HG03469 (cell line): ENCODE results near the gene TMCC3.
"Not testable (repeated sequence)": the region's sequence is repeated elsewhere in the genome, so short reads cannot be mapped to it uniquely, and the experiment has no call there.

ENCODE experiments used
- ATAC-seq: cut with Tn5 transposase; IDR thresholded peaks from one replicate; pipeline ENCODE4 v1.9.1; 2021; ENCODE audit warnings: mild to moderate bottlenecking, moderate library complexity, moderate number of reproducible peaks; ENCODE audit not compliant: unreplicated experiment

Gene TMCC3

GRCh38 chr12:94604366-94604698 lies 46.0 kb downstream of the TMCC3 start:
- no peak for ATAC-seq

- ATAC-seq, result no peak
Observed at GRCh38 chr12:94603434-94604365, 46.7 kb downstream of the TMCC3 start.

GRCh38 chr12:94602024-94602423 lies 48.3 kb downstream of the TMCC3 start:
- ATAC-seq, result no peak

- ATAC-seq, result not testable (repeated sequence)
Observed at GRCh38 chr12:94601307-94601706, 49.0 kb downstream of the TMCC3 start.

DNA sequence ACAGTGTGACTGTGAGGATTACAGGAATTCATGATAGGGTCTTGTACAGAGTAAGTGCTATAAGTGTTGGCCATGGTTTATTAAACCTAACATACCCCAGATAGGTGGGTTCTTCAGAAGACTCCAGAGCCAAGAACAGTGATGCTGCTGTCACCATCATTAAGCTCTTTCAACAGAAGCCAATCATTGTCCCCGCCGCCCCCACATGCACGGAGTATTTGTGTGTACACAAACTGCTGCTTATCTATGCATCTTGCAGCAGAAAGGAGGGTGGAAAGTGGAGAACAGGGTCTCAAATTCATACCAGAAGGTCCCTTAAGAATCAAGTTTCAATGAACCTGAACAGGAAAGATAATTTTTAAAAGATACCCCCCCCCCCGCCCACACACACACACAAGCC lies 51.2 kb downstream of the TMCC3 start:
- ATAC-seq, result no peak

GRCh38 chr12:94597268-94597667 lies 53.1 kb downstream of the TMCC3 start:
- no peak for ATAC-seq

DNA sequence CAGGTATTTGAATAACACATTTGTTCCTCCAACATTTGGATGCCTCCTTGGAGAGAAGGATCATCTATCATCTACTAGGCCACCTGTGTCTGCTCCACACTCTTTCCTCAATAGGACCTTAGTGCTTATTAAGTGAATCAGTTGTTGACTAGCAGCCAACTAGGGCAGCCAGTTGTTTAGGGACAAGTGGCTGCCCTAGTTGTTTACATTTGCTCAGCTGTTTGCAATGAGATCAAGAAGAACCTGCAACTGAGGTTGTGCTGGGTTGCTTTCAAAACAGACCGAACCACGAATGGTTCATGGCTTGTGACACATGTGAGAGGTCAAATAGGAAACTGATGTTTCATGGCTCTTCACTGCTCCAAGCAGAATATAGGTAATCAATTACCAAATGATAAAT lies 53.8 kb downstream of the TMCC3 start:
- no peak for ATAC-seq

- no peak for ATAC-seq
Observed at GRCh38 chr12:94595152-94595551, 55.2 kb downstream of the TMCC3 start.

DNA sequence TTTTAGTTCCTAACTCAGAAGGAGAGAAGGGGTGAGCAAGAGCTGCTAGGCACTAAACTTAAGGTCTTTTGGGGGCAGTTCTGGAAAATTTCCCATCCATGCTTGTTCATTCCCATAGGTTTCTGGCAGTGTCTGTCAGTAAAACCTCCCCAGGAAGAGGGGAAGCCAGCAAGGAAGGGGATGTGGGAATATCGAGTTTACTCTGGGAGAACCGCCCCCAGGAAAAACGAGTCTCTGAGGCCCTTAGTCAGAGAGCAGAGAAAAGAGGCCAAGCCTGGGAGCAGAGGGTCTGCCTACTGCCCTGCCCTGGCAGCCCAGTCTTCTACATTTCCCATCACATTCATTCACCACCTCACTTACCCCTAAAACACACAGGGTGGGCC lies 55.9 kb downstream of the TMCC3 start:
- no peak for ATAC-seq

DNA sequence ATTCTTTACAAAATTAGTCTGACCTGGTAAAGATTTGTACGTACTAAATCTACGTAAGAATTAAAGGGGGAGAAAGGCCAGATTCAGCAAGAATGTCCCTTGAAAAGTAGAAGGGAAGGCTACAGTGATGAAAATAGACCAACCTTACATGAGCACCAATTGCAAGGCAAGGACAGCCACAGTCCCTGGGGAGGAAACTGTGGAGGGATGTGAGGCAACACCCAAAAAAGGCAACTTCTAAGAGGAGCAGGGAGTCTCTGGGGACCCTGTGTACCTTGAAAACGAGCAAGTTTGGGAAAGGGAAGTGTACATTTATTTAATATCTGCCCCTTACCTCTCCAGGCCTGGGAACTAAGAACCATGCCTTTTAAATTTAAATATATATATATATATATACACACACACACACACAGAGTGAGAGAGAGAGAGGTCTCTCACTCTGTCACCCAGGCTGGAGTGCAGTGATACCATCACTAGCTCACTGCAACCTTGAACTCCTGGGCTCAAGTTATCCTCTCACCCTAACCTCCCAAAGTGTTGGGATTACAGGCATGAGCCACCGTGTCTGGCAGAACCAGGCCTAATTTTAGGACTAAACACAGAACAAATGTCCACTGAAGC lies 56.4 kb downstream of the TMCC3 start:
- no peak for ATAC-seq

GRCh38 chr12:94592723-94593122 lies 57.6 kb downstream of the TMCC3 start:
- not testable (repeated sequence) for ATAC-seq

DNA sequence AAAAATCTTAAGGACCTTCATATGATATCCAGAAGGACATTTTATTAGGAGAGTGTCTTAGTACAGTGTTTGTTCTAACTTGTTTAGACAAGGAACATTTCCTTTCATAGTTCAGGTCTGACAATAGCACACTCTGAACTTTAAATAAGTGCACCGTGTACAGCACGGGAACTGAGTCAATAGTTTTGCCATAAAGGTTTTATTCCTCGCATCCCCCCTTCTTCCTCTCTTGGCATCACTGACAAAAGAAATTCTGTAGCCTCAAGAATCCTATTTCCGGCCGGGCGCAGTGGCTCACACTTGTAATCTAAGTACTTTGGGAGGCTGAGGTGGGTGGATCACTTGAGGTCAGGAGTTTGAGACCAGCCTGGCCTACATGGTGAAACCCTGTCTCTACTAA lies 58.3 kb downstream of the TMCC3 start:
- ATAC-seq, result no peak

GRCh38 chr12:94590428-94590827 lies 59.9 kb downstream of the TMCC3 start:
- ATAC-seq, result no peak

DNA sequence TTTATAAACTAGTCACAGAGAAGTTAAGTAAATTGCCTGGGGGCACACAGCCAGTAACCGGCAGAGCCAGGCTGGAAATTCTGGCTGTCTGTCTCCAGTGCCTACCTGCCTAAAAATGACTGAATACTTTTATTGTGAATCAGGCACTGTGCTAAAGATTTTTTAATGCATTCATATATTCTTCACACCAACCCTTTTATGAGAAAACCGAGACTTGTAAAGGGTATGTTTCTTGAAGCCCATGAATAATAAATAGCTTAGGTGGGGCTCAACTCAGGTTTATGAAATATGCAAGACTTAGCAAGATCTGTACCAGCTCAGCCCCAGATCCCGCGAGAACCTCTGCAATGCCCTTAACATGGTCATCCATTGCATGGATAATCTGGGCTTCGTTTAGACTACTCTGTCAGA lies 60.8 kb downstream of the TMCC3 start:
- no peak for ATAC-seq

DNA sequence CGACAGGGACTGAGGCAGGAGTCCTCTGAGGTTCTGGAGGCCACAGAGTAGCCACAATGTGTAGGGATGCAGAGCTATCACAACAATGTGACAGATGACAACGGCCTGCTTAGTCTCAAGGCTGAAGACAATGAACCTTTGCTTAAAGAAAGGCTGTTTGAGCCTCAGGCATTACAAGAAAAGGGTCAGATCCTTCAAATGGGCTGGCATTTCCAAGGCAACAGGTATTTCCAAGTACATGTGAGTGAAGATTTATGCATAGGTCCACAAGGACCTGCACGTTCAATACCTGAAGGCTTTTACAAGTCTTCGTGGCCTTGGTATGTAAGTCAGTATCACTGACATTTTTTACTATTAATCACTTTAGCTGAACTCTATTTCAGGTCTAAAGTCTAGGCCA lies 62.0 kb downstream of the TMCC3 start:
- ATAC-seq, result no peak

- no peak for ATAC-seq
Observed at GRCh38 chr12:94587266-94588241, 62.8 kb downstream of the TMCC3 start.

GRCh38 chr12:94586589-94587259 lies 63.6 kb downstream of the TMCC3 start:
- no peak for ATAC-seq

- no peak for ATAC-seq
Observed at GRCh38 chr12:94585626-94586025, 64.7 kb downstream of the TMCC3 start.

GRCh38 chr12:94584377-94584776 lies 66.0 kb downstream of the TMCC3 start:
- no peak for ATAC-seq

GRCh38 chr12:94582591-94582990 lies 67.8 kb downstream of the TMCC3 start:
- no peak for ATAC-seq
